Dermis blood vessel endothelial cell (primary cell): Measurements from ENCODE around the gene DHRSX. TPM values are rescaled to one million over a fixed set of nuclear protein-coding genes. Genes with fewer than 3 reads are reported as not detected.

Source experiments
- DNase-seq: peaks from one replicate; pipeline ENCODE4 v3.0.0; 2010
- total RNA-seq: library from RNA; depleted of rRNA; stranded (reverse); fragments of >200 nt; gene quantifications from 2 replicates; pipeline ENCODE4 v1.2.3, GENCODE V29; 2014

The DHRSX gene
- total RNA-seq, 1 donor from 2014 or later: 25.2 TPM

DNA sequence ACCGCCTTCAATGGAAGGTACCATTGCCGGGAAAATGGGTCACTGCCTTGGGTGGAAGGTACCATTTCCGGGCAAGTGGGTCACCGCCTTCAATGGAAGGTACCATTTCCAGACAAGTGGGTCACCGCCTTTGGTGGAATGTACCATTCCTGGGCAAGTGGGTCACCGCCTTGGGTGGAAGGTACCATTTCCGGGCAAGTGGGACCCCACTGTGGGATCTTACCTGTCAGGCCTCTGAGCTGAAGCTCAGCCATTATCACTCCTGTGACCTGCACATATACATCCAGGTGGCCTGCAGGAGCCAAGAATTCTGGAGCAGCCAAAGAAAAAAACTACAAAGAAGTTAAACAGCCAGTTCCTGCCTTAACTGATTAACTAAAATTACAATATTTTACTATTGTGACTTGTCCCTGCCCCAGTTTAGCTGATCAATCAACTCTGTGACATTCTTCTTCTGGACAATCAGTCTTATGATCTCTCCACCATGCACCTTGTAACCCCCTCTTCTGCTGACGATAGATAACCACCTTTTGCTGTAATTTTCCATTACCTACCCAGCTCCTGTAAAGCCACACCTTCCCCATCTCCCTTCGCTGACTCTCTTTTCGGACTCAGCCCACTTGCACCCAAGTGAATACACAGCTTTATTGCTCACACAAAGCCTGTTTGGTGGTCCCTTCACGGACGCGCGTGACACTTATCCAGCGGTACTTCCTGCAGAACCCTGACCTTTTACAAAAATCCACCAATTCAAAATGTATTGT lies 313.2 kb downstream of the DHRSX start:
- DNase-seq: no peak

DNA sequence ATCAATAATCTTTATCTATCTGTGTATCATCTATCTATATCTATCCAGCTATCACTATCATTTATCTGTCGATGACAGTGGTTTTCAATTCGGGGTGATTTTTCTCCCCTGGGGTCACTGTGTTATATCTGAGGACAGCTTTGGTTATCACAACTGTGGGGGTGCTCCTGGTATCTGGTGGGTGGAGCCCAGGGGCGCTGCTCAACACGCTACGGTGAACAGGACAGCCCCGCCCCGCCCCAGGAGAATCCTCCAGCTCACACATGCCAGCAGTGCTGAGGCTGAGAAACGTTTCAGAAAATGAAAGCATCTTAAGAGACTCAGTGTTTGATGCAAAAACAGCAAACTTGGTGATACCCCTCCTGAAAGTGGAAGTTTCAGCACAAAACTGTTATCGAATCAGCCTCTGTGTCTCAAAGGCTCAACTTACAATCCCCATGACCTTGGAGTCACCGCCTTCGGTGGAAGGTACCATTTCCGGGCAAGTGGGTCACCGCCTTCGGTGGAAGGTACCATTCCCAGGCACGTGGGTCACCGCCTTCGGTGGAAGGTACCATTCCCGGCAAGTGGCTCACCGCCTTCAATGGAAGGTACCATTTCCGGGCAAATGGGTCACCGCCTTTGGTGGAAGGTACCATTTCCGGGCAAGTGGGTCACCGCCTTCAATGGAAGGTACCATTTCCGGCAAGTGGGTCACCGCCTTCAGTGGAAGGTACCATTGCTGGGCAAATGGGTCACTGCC lies 315.3 kb downstream of the DHRSX start:
- no peak for DNase-seq

DNA sequence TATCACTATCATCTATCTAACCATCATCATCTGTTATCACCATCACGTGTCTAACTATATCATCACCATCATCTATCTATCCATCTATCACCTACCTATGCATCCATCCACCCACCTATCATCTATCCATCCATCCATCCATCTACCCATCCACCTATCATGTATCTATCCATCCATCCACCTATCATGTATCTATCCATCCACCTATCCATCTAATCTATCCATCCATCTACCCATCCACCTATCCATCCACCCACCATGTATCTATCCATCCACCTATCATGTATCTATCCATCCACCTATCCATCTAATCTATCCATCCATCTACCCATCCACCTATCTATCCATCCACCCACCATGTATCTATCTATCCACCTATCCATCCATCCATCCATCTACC lies 316.7 kb downstream of the DHRSX start:
- no peak for DNase-seq

DNA sequence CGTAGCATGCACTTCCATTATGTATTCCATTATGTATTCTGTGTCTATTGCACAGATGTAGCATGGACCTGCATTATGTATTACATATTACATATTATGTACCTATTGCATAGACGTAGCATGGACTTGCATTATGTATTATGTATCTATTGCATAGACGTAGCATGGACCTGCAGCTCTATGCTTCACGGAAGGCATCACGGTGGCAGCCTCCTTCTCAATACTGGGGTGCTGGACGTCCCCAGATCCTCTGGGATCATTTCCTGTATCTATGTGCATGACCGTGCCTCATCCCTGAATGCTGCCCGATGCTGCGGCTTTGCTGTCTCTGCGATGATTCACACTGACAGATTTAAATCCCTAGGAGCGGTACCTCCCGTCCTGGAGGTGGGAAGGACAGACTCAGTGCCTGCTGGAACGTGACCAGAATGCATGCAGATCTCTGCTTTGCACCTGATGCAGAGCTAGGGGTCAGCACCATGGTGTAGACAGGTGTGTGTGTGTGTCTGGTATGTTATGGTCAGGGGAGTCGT lies 317.5 kb downstream of the DHRSX start:
- no peak for DNase-seq

DNA sequence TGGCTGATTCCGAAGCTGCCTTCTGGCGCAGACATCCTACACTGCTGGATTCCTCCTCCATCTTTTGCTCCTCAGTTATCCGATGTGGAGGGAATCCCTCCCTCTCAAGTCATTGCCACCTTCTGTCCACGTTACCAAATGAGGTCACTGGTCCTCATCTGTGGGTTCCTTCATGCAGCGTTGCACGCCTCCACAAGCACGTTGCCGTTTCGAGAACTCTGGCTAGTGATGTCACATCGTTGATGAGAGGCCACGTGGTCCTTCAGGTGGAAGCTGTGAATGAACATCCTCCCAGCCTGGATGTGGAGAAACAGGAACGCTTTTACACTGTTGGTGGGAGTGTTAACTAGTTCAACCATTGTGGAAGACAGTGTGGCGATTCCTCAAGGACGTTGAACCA lies 323.2 kb downstream of the DHRSX start:
- DNase-seq: no peak

DNA sequence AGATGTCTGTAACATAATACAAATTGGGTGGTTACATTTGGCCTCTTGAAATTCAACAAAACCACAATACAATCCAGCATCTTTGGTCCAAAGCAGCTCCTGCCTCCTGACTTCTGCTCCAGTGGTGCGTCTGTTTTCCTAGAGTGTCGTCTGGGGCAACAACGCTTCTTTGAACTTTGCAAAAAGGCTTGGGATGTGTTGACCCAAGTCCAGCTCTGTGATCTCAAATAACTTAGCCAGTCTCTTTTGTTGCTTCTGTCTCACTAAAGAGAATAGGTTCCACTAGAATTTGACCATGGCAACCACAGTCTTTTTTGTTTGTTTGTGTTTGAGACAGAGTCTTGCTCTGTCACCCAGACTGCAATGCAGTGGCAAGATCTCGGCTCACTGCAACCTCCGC lies 324.0 kb downstream of the DHRSX start:
- no peak for DNase-seq

DNA sequence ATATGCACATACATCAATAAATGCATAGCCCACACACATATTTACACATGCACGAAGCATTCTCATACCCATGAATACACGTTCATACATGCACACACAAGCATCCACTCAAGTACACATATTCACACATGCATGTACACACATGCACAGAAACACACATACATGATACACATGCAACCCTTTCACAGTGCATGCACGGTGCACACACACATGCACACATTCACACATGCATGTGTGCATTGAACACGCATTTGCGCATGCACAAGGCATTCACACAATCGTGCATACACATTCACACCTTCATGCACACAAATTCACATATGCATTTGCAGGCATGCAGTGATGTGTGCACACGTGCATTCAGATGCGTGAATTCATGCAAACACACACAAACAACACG lies 324.5 kb downstream of the DHRSX start:
- DNase-seq: no peak

DNA sequence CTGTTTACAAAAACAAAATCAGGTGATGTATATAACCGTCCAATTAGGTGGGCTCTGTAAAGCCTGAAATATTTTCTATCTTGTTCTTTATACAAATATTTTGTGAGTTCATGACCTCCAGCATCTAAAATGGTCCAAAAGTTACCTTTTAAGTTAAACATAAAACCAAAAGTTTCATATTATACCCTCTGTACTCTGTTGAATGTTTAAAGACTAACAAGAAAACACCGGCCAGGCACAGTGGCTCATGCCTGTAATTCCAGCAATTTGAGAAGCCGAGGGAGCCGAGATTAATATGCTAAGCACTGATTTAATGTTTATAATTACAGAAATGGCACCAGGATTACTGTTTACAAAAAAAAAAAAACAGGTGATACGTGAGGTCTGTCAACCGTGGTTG lies 328.4 kb downstream of the DHRSX start:
- DNase-seq: no peak

Other genes with a start within 250 kb of the DHRSX start
- 57.5 and 75.7 TPM in 2 replicates for gene ZBED1, start within 50 bp of the DHRSX start, total RNA-seq
- 194 and 216 TPM in 2 replicates for gene CD99, start 190.3 kb upstream of the DHRSX start, total RNA-seq